ENCODE results near the gene GRK1. TPM values are rescaled to one million over a fixed set of nuclear protein-coding genes. Genes with fewer than 3 reads are reported as not detected.

Gene GRK1
- total RNA-seq, 2 experiments from 2014 or later = not detected

DNA sequence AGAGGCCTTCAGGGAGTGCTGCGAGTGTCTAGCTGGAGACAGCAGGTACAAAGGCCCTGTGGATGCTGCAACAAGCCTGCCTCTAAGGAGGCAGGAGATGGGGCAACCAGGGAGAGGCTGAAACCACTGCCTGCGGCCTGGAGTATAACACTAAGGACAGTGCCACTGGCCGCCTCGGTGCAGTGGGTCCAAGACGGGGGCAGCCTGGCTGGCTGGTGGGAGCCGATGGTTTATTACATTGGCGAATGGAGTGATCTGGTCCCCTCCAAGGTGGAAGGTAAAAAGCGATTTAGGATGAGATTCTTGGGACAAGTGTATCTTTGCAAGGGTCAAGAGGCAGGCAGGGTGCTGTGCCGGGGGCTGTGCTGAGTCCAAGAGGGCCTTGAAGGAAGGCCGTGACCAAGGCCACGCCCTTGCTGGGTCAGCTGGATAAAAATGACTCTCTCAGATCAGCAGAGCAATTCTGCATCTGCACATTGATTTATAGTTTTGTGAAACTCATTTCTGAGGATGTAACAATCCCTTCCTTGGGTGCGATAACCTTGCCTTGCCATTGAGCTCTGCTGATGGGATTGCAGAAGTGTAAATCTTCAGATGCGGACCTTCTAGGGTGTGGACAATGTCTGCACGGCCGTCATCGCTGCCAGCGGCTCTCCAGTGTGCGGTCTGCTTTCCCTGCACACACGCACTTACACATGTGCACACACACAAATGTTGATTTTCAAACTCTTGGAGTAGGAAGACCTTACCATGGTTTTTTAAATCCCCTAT is 98.0 kb downstream of the GRK1 start:
- TF ChIP-seq, protein P1, sequence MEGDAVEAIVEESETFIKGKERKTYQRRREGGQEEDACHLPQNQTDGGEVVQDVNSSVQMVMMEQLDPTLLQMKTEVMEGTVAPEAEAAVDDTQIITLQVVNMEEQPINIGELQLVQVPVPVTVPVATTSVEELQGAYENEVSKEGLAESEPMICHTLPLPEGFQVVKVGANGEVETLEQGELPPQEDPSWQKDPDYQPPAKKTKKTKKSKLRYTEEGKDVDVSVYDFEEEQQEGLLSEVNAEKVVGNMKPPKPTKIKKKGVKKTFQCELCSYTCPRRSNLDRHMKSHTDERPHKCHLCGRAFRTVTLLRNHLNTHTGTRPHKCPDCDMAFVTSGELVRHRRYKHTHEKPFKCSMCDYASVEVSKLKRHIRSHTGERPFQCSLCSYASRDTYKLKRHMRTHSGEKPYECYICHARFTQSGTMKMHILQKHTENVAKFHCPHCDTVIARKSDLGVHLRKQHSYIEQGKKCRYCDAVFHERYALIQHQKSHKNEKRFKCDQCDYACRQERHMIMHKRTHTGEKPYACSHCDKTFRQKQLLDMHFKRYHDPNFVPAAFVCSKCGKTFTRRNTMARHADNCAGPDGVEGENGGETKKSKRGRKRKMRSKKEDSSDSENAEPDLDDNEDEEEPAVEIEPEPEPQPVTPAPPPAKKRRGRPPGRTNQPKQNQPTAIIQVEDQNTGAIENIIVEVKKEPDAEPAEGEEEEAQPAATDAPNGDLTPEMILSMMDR (IDR thresholded peaks at IDR 0.05) = no peak
- Mint-ChIP-seq H3K9me3 (no peaks in the 10 kb centered on the region), H3K4me1 (ENCODE audit: low read depth) (no peaks in the 10 kb centered on the region), H3K4me3 (no peak overlapping the region), H3K27ac (no peak overlapping the region), H3K27me3 (peaks cover 53% of the 10 kb centered on the region), H3K36me3 (ENCODE audit: low read depth) (no peaks in the 10 kb centered on the region)
- Histone ChIP-seq H3K36me3 (ENCODE audit: insufficient read depth, low read length) (no peaks in the 10 kb centered on the region), H3K27ac (ENCODE audit: low read depth in 1 of 2, low read length in 2 of 2) (no peak overlapping the region), H3K4me3 (ENCODE audit: low read length) (no peak overlapping the region), H3K4me1 (ENCODE audit: insufficient read depth, low read length) (peaks cover under 1% of the 10 kb centered on the region), H3K9me3 (ENCODE audit: control insufficient read depth in 1 of 2, insufficient read depth in 1 of 2, low read length in 2 of 2) (no peaks in the 10 kb centered on the region), H3K27me3 (ENCODE audit: control insufficient read depth in 1 of 2, insufficient read depth in 2 of 2, low read length in 2 of 2) (peaks cover 27 to 30% of the 10 kb centered on the region in 2 experiments)
- CTCF ChIA-PET = no interaction called here
- POLR2A ChIA-PET = no interaction called here
- intact Hi-C loops (cut with DNase I, micrococcal nuclease) = no loop called here
- no peak for DNase-seq
- no peak for ATAC-seq (ENCODE audit: poor library complexity)

DNA sequence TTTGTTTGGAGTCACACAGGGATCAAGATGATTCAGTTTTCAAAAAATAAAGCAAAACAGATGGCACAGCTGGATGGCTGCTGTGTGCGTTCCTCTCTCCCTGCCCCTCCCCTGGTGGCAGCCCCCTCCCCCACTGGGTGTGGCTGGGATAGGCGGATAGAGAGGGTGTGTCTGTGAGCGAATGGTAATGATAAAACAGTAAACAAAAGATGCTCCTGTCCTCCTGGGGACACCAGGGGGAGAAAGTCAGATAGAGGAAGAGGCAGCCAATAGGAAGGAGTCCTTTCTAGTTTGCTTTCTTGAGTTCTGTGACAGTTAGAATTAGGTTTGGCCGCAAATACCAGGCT is 98.5 kb downstream of the GRK1 start:
- no peaks in the 10 kb centered on the region for H3K36me3 Mint-ChIP-seq (ENCODE audit: low read depth)

DNA sequence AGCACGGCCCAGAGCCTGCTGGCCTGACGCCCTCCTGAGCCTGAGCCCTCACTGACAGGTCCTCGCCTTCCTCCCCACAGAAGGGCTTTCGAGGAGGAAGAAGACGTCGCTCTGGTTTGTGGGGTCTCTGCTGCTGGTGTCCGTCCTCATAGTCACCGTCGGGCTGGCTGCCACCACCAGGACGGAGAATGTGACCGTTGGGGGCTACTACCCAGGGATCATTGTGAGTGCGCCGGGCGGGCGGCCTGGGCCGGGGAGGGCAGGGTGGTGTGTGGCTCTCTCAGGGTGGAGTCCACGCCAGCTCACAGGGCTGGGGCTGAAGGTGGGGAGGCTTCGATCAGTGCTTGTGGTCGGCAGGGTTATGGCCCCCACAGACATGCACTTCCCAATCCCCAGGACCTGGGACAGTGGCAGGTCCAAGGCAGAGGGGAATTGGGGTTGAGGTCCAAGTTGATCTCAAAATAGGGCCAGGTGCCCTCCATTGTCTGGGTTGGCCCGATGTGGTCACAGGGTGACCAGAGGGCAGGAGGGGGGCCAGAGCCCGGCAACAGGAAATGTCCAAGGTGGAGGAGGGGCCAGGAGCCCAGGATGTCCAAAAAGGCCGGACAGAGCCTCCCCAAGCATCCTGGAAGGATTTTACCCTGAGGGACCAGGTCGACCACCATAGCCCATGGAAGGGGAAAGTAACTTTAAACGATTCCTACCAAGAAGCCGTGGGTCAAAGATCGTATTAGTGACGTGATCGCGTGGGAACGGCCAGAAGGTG is 99.2 kb downstream of the GRK1 start:
- TF ChIP-seq, protein P1 (IDR thresholded peaks at IDR 0.05) = no peak
- Mint-ChIP-seq H3K4me1 (ENCODE audit: low read depth) (no peaks in the 10 kb centered on the region), H3K36me3 (ENCODE audit: low read depth) (no peaks in the 10 kb centered on the region), H3K4me3 (no peak overlapping the region), H3K9me3 (no peaks in the 10 kb centered on the region), H3K27ac (no peak overlapping the region), H3K27me3 (peaks cover 41% of the 10 kb centered on the region)
- no peak for ATAC-seq (ENCODE audit: poor library complexity)
- H3K4me1 ChIP-seq (ENCODE audit: insufficient read depth, low read length) = no peaks in the 10 kb centered on the region
- DNase-seq = no peak
- ChIA-PET CTCF (no interaction called here), POLR2A (no interaction called here)
- H3K9me3 ChIP-seq (ENCODE audit: control insufficient read depth in 1 of 2, insufficient read depth in 1 of 2, low read length in 2 of 2) = no peaks in the 10 kb centered on the region
- peaks cover 17 to 19% of the 10 kb centered on the region in 2 experiments for H3K27me3 ChIP-seq (ENCODE audit: control insufficient read depth in 1 of 2, insufficient read depth in 2 of 2, low read length in 2 of 2)
- intact Hi-C loops (cut with DNase I, micrococcal nuclease) = no loop called here
- no peaks in the 10 kb centered on the region for H3K36me3 ChIP-seq (ENCODE audit: insufficient read depth, low read length)
- H3K4me3 ChIP-seq (ENCODE audit: low read length) = no peak overlapping the region
- no peak overlapping the region for H3K27ac ChIP-seq (ENCODE audit: low read depth in 1 of 2, low read length in 2 of 2)

More for the DNA sequence above, 98.5 kb downstream of the GRK1 start:
- ATAC-seq (ENCODE audit: poor library complexity) = no peak
- intact Hi-C loops (cut with DNase I, micrococcal nuclease) = no loop called here
- Histone ChIP-seq H3K27me3 (ENCODE audit: control insufficient read depth in 1 of 2, insufficient read depth in 2 of 2, low read length in 2 of 2) (peaks cover 24 to 25% of the 10 kb centered on the region in 2 experiments), H3K27ac (ENCODE audit: low read depth in 1 of 2, low read length in 2 of 2) (no peak overlapping the region), H3K9me3 (ENCODE audit: control insufficient read depth in 1 of 2, insufficient read depth in 1 of 2, low read length in 2 of 2) (no peaks in the 10 kb centered on the region), H3K4me3 (ENCODE audit: low read length) (no peak overlapping the region), H3K36me3 (ENCODE audit: insufficient read depth, low read length) (no peaks in the 10 kb centered on the region), H3K4me1 (ENCODE audit: insufficient read depth, low read length) (no peaks in the 10 kb centered on the region)
- DNase-seq = no peak
- CTCF ChIA-PET = no interaction called here
- TF ChIP-seq, protein P1 (IDR thresholded peaks at IDR 0.05) = no peak
- POLR2A ChIA-PET = no interaction called here
- Mint-ChIP-seq H3K4me3 (no peak overlapping the region), H3K27ac (no peak overlapping the region), H3K4me1 (ENCODE audit: low read depth) (no peaks in the 10 kb centered on the region), H3K27me3 (peaks cover 48% of the 10 kb centered on the region), H3K9me3 (no peaks in the 10 kb centered on the region)
